ENCODE results near the gene C1orf141.
A peak's percentile ranks its signal among the peaks of the same experiment; 100 is the strongest.
"Not testable (repeated sequence)": the region's sequence is repeated elsewhere in the genome, so short reads cannot be mapped to it uniquely, and the experiment has no call there.

Gene C1orf141

DNA sequence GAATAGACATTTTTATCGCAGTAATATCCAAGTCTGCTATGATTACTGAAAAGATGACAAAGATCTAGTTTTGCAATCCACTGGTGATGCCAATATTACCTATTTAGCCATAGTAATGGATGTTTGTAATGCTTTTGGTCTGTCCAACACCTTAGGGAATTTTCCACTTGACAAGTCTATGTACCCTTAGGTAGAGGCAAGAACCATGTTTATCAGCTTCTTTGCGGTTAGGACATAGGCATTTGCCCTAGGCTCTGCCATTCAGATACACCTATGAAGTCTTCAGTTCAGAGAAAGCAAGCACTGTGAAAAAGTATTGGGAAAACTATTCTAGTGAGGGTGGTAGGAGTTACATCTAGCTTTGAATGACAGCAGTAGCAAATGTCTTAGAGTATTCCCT is 40.6 kb downstream of the C1orf141 start:
- no peak overlapping the region for H3K27ac ChIP-seq
- DNase-seq (ENCODE audit: low read depth, low spot score), result no peak

DNA sequence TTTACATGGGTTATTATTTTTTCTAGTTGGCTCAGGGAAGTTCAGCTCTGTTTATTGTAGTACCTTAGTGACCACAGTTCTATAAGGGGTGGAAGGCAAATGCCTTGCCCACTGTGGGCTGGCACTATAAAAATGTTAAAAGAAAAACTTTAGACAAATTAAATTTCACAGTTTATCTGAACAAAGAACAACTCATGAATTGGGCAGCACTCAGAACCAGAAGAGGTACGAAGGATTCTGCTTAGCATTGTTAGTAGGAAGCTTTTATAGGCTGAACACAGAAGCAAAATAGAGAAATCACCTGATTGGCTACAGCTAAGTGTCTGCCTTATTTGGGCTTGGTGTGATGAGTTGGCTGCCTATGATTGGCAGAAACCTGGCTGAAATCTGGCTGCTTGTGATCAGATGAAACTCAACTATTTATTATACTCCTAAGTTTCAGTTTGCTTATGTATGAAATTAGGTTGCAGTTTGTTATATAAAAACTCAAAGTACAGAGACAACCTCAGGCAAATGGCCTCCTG is 45.0 kb downstream of the C1orf141 start:
- H3K27ac ChIP-seq, result no peak overlapping the region
- no peak for DNase-seq (ENCODE audit: low read depth, low spot score)

DNA sequence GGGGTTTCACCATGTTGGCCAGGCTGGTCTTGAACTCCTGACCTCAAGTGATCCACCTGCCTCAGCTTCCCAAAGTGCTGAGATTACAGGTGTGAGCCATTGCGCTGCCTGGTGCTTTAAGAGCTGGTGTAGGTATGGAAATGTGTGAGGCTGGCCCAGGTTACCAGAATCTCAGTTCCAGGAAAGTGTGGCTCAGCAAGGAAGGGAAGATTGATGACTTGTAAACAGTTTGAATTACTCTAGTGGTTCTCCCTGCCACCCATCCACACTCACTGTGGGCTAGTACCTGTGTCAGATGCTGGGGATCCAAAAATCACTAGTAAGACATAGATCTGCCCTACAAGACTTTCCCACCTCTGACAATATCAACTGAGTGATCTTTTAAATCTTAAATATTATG is 46.3 kb downstream of the C1orf141 start:
- H3K27ac ChIP-seq, result no peak overlapping the region
- no peak for DNase-seq (ENCODE audit: low read depth, low spot score)

DNA sequence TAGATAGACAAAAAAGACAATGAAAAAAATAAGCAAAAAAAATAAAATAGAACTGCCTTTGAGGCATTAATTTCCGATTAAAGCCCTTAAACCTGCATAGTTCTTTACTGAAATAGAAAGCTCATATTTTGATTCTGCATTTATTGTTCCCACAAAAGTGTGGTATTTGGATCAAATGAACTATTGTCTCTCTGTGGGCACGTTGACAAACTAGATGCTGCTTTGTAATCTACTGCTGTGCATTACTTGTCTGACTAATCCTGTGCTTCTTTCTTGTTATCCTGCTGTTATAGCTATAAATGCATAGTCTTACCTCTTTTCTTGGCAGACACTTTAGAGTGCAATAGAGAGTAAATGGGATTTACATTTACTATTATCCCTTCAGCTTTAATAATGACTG is 49.4 kb downstream of the C1orf141 start:
- H3K27ac ChIP-seq, result no peak overlapping the region
- no peak for DNase-seq (ENCODE audit: low read depth, low spot score)

DNA sequence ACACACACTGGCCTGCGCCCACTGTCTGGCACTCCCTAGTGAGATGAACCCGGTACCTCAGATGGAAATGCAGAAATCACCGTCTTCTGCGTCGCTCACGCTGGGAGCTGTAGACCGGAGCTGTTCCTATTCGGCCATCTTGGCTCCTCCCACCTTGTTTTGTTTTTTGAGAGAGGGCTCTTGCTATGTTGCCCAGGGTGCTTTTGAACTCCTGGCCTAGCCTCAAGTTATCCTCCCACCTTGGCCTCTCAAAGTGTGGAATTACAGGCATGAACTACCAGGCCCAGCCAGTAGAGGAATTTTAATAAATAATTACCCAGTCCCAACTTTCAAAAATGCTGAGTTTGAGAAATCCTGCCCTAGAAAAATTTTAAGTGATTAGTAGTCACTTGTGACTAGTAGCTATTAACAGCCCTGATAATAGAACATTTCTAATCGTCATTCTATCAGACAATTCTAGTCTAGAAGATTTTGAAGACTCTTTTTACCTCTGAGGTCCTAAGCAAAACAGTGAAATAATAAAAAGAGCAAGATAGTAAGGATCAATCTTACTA is 49.9 kb downstream of the C1orf141 start:
- H3K27ac ChIP-seq, result peak overlapping the region; percentile 20
- no peak for DNase-seq (ENCODE audit: low read depth, low spot score)

DNA sequence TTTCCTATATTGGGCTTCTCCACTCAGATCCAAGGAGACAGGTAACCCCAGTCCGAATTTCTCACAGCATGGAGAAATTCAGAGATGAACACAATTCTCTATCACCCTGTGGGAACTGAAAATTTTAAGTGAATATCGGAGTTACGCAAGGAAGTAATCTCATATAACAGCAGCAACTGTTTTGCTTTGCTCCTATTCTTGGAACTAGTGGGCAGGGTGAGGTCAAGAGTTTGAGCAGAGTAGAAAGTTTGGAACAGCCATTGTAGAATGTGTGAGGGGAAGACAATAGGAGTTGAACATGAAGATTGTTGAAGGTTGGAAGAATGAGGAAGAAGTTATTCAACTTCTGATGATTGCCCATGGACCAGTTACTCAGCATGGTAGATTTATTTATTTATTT is 56.5 kb downstream of the C1orf141 start:
- no peak overlapping the region for H3K27ac ChIP-seq
- DNase-seq (ENCODE audit: low read depth, low spot score), result no peak

DNA sequence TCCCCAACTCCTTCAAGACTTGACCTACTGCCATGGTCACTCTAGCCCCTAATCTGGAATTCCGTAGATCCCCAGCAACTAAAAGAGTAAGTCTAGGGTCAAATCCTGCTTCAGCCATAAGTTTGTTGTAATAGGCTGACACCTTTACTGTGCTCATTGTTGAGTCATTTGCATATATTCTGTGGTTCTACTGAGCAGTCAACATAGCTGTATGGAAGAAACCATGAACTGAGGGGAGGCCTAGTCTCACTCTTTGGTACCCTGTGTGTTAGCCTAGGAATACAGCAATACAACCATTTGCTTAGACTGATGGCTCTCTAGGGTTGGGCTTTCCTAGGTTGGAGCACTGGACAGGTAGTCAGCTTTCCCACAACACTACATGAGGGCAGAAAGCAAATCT is 57.2 kb downstream of the C1orf141 start:
- no peak for DNase-seq (ENCODE audit: low read depth, low spot score)
- no peak overlapping the region for H3K27ac ChIP-seq

DNA sequence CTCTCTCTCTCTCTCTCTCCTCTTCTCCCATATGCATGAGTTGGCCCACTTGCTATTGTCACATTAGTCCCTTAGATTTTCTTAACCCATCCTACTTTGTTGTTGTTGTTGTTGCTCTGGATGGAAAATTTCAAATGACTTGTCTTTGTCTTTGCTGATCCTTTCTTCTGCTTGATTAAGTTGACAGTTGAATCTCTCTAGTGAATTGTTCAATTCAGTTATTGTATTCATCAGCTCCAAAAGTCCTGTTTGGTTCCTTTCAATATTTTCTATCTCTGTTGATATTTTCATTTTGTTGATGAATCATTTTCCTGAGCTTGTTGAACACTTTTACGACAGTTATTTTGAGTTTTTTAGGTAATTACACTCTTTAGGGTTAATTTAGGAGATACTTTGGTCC is 62.0 kb downstream of the C1orf141 start:
- no peak overlapping the region for H3K27ac ChIP-seq
- DNase-seq (ENCODE audit: low read depth, low spot score), result no peak

DNA sequence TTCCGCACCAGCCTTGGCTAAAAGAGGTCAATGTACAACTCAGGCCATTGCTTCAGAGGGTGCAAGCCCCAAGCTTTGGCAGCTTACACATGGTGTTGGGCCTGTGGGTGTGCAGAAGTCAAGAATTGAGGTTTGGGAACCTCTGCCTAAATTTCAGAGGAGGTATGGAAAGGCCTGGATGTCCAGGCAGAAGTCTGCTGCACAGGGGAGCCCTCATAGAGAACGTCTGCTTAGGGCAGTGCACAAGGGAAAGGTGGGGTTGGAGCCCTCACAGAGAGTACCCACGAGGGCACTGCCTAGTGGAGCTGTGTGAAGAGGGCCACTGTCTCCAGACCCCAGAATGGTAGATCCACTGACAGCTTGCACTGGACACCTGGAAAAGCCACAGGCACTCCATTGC is 67.1 kb downstream of the C1orf141 start:
- not testable (repeated sequence) for H3K27ac ChIP-seq; DNase-seq (ENCODE audit: low read depth, low spot score)

DNA sequence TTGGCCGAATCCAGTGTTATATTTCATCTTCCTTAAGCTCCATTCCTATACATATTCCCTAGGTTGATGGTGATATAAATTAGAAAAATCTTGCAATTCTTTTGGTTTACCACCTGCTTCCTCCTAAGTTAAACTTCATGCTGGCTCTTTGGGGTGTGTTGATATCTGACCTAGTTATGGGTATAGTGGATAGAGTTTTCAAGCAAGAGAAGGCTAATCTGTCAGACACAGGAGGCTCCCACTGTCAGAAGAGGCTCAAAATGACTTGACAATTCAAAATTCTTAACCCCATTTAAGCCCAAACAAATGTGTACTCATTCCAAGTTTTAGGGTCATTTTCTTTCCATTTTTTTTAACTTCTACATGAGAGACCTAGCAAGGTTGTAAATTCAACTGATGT is 72.4 kb downstream of the C1orf141 start:
- H3K27ac ChIP-seq, result no peak overlapping the region
- DNase-seq (ENCODE audit: low read depth, low spot score), result no peak

DNA sequence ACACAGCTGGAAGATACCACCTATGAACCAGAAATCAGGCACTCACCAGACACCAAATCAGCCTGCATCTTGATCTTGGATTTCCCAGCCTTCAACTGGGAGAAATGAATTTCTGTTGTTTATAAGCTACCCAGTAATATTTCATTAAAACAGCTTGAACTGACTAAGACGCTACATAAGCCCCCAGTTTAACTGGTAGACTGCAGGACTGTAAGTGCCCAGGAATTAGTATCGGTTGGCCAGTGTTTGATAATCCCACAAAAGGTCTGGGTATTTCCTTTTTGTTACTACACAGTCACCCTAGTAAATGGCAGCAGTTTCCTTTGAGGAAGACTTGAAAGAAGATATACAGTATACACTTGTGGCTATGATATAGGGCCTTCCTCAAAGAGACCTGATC is 73.5 kb downstream of the C1orf141 start:
- no peak for DNase-seq (ENCODE audit: low read depth, low spot score)
- no peak overlapping the region for H3K27ac ChIP-seq

DNA sequence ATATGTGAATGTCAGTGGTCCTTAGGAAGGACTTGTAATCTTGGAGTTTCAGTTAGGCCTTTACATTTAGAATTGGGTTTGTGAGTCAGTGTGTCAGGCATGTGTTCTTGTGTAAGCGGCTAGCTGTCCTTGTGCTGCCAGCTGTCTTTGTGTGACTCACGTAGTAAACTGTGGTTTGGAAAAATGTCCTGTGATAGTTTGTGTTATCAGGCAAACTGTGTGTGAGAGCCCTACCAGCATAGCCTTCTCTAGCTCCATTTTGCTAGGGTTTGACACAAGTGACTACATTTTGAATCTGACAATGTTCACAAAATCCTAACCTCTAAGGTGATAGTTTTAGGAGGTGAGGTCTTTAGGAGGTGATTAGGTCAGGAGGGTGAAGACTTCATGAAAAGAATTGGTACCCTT is 74.0 kb downstream of the C1orf141 start:
- peak overlapping the region; percentile 20 for H3K27ac ChIP-seq

DNA sequence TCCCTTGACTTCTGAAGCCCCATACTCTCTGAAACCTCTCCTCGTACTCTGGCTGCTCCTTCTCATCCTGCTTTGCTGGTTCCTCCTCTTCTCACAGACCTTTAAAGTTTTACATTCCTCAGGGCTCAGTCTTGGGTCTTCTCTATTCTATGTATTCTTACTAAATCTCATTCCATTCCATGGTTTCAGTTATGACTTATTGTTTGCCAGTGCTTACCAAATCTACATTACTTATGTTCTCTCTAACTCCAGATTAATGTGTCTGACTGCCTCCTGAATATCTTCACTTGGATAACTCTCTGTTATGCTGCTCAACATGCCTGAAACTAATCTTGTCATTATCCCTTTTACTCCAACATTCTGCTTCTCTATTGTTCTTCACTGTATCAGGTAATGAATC is 75.4 kb downstream of the C1orf141 start:
- no peak for DNase-seq (ENCODE audit: low read depth, low spot score)
- peak overlapping the region; percentile 19 for H3K27ac ChIP-seq

More for the DNA sequence above, 74.0 kb downstream of the C1orf141 start:
- peak; percentile 90 for DNase-seq (ENCODE audit: low read depth, low spot score)

DNA sequence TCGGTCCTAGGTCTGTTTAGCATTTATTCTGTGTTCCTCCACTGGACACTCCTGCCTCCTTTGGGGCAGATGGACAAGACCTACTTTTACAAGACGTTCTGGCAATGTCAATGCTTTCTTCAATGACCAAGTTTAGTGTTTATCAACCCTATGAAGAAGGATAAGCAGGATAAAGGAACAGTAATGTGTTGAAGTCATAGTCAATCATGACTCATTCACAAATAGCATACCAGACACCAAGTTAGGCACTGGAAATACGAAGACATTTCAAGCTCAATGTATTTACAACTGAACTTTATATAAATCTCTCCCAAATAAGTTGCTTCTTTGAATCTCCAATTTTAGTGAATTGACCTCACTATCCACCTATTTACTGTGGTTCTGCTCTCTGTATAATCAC is 76.0 kb downstream of the C1orf141 start:
- no peak for DNase-seq (ENCODE audit: low read depth, low spot score)
- peak overlapping the region; percentile 19 for H3K27ac ChIP-seq

DNA sequence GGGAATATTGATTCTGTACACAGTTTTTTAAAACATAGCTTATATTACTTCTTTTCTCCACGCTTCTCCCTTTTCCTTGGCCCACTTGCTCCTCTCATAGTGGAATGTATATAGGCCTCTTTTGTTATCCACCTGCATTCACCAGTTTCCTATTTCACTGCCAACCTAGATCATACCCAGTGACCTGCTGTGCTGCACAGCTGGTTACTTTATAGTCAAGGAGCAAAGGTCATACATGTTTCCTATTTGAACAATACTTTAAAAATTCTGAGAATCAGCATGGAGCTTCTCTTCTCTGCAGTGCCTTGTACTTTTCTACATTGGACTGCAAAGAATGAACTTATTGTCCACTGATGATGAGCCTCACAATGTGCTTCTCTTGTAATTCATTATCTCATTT is 76.5 kb downstream of the C1orf141 start:
- DNase-seq (ENCODE audit: low read depth, low spot score), result no peak
- no peak overlapping the region for H3K27ac ChIP-seq

DNA sequence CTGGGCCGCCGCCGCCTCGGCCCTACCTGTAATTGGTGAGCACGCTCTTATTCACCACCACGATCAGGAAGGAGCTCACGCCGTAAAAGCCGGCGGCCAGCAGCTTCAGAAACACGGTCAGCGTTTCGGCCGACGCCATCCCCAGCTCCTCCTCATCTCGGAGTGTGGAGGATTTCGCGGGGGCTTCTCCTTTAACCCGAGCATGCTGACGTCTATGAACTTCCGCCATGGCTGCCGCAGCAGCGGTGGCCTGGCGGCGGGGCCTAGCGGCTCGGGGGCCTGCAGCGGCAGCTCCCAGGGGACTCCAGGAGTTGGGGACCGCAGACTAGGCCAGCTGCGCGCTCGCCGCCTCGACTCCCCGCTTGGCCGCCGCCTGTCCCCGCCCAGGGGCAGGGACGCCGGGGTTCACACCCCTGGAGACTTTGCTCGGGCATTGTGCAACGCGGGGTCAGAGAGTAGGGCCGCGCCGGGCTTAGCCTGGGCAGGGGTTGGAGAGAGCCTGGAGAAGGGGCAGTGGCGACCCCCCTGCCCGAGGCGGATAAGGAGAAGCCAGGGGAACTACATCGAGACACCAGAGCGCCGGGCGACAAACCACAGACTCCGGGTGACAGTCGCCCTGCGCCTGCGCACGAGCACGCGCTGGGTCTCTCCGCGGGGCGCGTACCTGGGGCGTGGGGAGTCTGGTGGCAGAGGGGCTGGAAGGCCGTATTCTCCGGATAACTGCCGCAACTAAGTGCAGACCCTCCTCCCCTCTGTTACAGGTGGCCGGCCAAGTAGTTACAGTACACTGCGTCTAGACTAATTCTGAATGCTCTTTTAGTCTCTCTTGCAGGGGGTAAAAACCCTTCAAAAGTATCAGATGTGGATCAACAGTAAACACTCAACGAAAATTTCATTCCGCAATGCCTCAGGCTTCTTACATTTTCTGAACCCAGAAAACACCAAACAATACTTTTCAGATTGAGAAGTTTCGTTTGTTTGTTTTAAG is 80.7 kb downstream of the C1orf141 start, which contains the start of gene SLC35D1:
Gene SLC35D1, minus strand, starts transcription at position 364 of the 988 bp plus-strand sequence. Its CDS starts 135 bp downstream, at position 229.
- no peak for DNase-seq (ENCODE audit: low read depth, low spot score)
- H3K27ac ChIP-seq, result peak within 1 kb of the TSS; percentile 78

DNA sequence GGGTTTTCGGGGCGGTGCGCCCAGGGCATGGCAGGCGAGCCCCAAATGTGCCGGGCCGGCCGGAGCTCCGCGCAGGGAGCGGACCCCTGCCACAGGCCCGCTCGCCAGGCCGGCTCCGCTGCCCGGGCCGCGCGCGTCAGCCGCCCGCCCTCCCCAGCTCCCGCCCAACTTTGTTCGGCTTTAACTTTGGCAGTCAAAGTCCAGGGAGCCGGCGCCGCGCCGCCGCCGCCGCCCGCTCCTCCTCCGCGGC is 81.3 kb downstream of the C1orf141 start:
- H3K27ac ChIP-seq, result peak overlapping the region; percentile 78
- DNase-seq (ENCODE audit: low read depth, low spot score), result no peak

DNA sequence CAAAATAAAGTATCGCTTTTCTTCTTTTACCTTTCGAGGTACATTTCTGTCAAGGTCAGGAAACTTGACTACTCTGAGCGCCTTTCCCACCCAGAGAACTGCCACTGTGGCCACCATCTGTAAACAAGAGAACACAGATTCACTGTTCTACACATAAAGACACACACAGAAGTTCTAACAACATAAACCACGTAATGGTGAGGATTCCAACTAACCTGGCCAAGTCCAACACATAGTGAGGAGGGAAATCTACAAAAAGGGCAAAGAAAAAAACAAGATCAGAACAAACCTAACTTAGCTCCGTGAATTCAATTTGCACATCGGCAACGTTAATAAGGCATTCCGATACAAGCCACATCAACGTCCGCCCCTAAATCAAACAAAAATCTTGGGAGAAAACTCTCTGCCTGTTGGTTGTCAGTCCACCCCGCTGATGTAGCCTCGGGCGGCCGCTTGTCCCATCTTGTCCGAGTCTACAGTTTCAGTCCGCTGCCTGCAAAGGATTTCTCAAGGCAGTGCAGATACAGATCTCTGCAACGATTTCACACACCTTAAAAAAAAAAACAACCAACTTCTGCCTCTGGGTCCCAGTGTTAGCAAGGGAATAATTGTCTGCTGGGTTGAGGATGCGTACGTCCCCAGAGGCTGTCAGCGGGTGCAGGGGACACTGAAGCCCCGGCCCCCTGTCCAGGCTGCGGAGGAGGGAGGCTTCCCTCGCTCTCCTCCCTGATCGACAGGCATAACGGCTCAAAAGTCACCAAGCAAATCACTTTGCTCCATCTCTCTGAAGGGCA is 81.8 kb downstream of the C1orf141 start:
- peak overlapping the region; percentile 78 for H3K27ac ChIP-seq
- DNase-seq (ENCODE audit: low read depth, low spot score), result peak; percentile 70

DNA sequence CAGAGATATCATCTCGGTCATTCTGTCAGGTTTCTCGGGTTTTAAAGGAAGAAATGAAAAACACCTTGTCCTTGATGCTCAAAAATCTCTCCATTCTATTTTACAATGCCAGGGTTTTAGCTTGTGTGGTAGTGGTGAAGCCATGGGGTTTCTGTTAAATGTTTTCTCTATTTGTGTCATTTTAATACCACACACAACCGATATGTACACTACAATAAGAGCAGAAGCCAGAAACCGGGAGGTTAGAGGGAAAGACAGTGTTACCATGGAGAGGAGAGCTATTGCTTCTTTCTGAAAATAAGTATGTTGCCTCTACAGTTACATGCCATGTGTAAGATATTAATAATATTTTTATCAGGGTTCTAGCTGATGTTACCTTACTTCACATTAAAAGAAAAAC is 83.6 kb downstream of the C1orf141 start:
- H3K27ac ChIP-seq, result no peak overlapping the region
- DNase-seq (ENCODE audit: low read depth, low spot score), result no peak

DNA sequence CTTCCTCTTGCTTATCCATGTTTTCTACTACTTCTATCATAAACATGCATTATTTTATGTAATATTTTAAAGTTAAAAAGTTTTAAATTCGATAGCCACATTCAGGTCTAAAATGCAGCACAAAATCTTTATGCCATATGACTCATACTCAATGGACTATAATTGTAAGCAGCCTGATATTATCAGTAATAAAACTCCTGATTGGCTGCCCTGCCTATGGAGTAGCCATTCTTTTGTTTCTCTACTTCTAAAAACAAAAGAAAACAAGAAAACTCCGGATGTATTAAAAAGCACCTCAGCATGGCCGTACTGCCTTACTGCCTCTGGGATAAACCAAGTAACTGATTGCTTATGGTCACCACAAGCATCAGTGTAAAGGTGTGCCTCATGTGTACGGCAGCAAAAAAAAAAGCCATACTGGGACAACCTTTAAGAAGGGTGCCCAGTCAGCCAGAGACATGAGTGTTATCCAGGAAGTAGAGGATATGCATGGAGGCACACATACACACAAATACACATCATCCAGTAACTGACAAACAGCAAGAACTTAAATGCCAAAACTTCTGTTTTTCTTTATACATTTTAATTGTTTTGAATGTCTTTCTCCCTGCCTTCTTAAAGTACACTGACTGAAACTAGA is 90.0 kb downstream of the C1orf141 start:
- DNase-seq (ENCODE audit: low read depth, low spot score), result no peak
- no peak overlapping the region for H3K27ac ChIP-seq

Data from epithelial cell of prostate (primary cell).